ENCODE measurements around the gene MED23.
"Not testable (repeated sequence)": the region's sequence is repeated elsewhere in the genome, so short reads cannot be mapped to it uniquely, and the experiment has no call there.

The MED23 gene

DNA sequence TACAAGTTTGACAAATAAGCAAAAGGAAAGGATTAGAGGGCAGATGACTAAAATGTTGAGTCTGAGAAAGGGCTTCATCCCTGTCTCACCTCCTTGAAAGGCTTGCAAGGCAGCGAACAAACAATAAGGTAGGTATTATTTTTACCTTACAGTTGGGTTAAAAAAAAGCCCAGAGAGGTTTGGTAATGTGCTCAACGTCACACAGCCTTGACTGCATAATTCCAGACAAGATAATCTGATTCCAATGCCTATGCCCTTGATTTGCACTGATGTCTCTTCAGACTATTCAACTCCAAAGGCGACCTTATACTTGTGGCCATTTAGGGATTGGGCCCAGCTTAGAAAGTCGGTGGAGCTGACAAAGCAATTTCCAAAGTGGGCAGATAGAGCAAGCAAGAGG lies 53.4 kb downstream of the MED23 start:
- DNase-seq (ENCODE audit: low read depth), result no peak

DNA sequence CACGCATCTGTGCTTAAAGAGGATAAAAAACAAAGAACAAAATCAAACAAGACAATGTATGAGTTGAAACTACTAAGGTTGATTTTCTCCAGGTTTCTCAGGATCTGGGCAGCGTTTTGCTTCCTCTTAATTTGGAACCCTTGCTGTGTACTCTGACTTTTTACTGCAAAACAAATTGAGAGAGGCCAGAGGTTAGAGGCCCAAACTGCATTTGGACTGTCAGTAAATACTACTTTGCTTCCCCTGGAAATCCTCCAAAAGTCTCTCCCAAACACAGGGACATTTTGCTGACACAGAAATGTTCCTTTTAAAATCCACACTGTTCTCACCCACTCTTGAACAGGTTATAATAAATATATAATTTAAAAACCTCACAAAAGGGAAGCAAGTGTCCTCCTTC lies 53.9 kb downstream of the MED23 start:
- DNase-seq (ENCODE audit: low read depth), result no peak

DNA sequence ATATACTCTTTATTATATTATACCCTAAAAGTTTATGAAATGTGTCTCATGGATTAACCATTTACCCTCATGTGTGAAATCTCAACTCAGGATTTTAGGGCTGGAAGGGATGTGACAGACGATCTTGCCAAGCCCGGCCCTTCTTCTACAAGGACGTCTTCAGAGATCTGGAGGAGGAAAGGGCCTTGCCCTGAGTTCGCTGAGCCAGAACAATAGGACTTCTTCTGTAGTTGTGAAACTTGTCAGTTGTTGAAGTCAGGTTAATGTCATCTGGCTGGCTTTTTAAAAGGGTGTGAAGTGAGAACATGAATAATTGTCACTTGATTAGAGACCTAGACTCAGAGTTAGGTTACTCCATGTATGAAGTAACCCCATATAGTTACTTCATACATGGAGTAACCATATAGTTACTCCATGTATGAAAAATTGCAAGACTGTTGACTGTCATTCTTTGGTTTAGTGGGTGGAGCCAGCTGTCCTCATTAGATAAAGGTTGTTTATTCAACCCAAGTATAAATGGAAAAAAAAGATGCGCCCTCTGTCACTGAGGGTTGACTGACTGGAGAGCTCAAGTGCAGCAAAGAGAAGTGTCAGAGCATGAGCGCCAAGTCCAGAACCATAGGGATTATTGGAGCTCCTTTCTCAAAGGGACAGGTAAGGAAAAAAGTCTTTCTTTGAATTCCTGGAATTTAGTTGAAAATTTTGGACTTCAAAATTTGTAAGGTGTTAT lies 55.2 kb downstream of the MED23 start, which contains the start of gene ARG1:
Gene ARG1, plus strand, starts transcription at position 541 of the 730 bp plus-strand sequence. Its CDS starts 57 bp downstream, at position 598.
- DNase-seq (ENCODE audit: low read depth), result no peak

DNA sequence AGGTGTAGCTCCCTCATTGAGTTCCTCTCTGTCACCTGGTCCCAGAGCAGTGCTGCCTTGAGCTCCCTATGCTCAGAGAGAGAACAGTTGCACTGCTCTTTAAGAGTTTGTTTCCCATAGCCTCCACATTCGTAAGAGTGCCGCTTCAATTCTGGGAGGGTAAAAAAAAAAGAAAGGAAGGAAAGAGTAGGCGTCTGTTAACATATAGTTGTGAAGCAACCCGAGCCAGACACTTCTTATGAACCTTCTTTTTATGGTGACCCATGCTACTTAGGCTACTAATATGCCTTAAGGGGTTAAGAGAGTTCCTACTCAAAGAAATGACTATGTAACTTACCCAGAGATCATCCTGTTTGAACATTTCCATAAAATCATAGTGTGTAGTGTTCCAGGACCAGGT lies 59.3 kb downstream of the MED23 start:
- DNase-seq (ENCODE audit: low read depth), result no peak

DNA sequence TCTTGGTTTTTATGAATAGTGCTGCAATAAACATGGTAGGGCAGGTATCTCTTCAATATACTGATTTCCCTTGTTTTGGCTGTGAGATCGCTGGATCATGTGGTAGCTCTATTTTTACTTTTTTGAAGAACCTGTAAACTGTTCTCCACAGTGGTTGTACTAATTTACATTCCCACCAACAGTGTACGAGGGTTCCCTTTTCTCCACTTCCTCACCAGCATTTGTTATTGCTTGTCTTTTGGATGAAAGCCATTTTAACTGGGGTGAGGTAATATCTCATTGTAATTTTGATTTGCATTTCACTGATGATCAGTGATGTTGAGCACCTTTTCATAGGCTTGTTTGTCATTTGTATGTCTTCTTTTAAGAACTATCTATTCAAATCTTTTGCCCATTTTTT lies 63.0 kb downstream of the MED23 start:
- DNase-seq (ENCODE audit: low read depth), result no peak

DNA sequence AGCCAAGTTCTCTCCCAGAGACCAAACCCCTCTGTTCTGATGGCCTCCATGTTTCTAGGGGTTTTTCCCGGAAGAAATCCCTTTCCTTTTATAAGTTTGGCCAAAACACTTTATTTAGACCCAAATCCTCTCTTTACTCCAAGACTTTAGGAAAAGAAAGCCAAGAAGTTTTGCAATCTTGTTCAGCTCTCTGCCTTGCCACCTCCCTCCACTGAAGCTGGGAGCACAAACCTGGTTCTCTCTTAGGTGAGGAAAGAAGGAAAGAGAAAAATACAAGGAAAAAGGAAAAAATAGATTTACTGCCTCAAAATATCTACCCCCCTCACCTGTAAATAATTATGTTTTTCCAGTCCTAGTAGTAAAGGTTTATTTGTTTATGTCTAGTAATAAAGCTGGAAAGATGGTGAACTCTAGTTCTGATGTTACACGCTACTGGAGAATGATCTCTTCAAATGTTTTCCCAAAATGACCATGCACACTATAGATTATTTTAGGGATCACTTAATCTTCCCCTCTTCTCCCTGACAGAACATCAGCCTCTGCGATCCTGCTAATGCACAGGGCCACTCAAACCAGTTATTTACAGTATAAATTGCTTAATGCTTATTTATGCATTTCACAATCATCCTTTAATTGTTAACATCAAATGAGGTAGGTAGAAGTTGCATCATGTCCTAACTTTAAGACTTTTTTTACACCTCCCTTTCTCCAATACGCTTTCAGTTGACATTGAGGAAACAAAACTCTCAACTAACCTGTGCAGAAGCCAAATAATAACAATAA lies 65.9 kb downstream of the MED23 start:
- no peak for DNase-seq (ENCODE audit: low read depth)

DNA sequence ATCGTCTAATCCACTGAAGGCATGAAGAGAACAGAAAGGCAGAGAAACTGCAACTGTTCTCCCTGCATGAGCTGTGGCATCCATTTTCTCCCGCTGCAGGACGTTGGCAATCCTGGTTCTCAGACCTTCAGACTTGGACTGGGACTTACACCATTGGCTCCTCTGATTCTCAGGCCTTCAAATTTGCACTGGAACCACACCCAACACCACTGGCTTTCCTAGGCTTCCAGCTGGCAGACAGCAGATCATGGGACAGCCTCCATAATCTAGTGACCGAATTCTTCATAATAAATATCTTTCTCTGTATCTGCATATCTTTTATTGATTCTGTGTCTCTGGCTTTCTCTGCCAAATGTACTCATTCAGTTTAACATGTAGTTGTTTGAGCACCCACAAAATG lies 69.1 kb downstream of the MED23 start:
- DNase-seq (ENCODE audit: low read depth), result no peak

DNA sequence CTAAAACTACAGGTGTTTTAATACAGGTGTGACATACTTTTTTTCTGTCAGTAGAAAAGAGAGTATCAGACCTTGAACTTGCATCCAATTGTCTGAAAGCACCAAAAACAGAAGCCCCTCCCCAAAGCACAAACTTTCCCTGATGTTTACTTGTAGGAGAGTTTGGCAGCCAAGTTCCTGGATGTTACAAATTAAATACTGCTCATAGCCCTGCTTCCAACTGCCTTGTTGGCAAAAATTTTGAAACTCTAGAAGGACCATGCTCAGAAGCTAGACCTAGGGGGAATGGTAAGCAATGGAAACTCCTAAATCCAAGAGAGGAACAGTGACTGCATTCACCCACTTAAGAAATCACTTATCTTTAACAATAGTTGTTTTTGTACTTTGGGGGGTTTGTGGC lies 72.0 kb downstream of the MED23 start:
- no peak for DNase-seq (ENCODE audit: low read depth)

DNA sequence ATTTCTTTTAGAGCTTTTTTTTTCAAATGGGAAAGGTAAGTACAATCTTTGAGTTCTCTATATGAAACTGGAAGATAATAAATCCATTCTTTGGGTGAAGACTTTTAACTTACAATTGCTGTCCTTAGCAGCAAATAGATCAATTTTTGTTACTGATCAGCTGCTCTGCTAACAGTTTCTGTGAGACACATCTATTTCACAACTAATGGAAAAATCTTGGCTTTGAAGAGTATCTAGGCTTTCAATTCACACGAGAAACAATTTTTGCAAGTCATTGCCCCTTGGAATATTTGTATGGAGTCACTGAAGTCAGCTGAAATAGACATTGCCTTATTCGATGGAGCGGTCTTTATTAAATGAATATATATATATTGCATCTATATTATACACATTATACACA lies 75.5 kb downstream of the MED23 start:
- no peak for DNase-seq (ENCODE audit: low read depth)

DNA sequence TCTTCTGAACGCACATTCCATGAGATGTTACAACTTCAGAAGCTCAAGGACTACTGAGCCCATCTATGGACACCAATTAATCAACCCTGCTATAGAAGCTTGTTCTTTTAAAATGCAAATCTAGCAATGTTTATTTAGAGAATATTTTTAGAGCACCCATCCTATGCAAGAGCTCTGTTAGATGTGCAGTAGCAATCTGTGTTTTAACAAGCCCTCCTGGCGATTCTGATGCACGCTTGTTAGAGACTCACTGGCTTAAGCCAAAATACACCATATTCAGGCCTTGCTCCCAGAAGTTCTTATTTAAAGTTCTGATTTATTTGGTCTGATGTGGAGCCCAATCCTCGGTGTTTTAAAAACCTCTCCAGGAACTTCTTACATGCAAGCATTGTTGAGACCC lies 76.1 kb downstream of the MED23 start:
- no peak for DNase-seq (ENCODE audit: low read depth)

DNA sequence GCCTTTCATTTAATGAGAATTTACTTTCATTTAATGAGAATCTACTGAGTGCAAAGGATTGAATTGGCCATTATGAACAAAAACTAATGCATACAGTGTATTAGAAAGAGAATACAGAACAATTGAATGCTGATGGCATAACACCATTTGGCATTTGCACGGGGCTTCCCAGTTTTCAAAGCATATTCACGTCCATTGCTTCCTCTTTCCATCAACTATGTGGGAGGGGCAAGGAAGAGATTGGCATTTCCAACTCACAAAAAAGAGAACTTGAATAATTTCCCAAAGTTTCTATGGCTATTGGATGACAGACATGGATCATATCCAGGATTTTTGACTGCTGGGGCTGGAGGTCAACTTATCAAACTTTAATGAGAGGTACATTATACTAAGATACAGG lies 78.2 kb downstream of the MED23 start:
- DNase-seq (ENCODE audit: low read depth), result no peak

DNA sequence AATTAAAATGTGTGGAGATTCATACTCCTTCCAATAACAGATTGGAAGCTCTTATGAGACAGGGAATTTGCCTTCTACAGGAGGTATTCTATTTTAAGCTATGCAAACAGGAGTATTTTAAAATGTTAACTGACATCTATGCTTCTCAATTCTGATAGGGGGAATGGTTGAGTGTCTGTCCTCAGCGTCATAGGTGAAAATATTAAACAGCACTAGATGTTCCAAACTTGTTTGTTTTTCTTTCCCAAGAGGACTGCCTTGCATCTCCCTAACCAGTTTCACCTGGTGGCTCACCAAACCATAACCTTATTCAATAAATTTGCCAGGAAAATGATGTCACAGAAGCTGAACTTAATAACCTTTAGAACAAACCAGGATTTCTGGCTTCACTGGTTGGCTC lies 79.6 kb downstream of the MED23 start:
- no peak for DNase-seq (ENCODE audit: low read depth)

DNA sequence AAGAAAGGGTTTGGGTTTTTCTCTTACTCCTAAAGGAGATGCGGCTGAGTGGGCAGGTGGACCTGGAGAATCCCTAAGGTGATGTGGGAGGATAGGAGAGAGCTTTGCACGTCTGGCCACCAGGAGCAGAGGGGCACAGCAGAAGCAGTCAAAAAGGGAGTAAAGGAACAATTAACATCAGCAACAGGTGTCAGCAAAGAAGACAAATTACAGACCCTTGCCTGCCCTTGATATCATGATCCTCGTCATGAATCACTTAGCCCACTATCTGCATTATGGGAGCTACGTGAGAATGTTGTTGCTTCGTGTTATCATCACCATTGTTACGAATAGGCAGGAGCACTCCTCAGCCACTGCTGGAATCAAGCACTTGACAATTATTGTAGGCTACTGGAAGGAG lies 80.6 kb downstream of the MED23 start:
- DNase-seq (ENCODE audit: low read depth), result no peak

DNA sequence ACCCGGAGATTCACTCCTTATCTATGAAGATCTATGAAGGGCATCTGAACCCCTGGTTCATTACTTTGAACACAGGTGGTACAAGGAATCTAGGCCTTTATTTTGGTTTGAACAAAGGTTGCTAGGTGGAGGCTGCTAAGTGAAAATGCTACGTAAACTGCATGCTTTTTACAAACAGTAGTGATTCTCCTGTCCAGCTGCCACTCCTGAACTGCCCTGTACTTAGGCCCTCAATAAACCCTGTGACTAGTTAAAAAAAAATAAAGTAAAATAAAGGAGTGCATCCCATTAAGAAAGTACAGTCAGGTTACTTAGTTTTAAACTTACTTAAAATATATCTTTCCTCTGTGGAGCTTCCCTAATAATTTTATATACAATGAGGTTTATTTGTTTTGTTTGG lies 82.7 kb downstream of the MED23 start:
- no peak for DNase-seq (ENCODE audit: low read depth)

DNA sequence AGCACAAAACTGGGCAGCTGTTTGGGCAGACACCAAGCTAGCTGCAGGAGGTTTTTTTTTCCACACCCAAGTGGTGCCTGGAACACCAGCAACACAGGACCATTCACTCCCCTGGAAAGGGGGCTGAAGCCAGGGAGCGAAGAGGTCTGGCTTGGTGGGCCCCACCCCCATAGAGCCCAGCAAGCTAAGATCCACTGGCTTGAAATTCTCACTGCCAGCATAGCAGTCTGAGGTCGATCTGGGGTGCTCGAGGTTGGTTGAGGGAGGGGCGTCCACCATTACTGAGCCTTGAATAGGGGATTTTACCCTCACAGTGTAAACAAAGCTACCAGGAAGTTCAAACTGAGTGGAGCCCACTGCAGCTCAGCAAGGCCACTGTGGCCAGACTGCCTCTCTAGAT lies 89.4 kb downstream of the MED23 start:
- not testable (repeated sequence) for DNase-seq (ENCODE audit: low read depth)

DNA sequence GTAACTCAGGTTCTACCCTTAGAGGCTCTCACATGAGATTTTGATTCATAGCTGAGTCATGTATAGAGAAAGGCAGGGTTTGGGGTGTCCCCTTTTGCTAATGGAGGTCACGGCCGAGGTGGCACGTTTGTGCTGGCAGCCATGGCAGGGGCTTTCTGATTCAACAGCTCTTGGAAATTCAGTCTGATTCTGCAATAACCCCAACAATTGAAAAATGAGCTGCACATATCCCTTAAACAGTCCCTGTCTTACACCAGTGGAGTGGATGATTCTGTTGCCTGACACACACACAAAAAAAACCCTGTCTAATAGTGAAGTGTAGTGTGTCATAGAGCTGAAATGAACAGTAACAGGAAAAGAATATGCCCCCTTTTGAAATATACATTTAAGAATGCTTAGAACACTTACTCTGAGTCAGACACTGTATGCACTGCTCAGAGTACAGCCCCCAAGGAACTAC lies 95.4 kb downstream of the MED23 start:
- no peak for DNase-seq (ENCODE audit: low read depth)

DNA sequence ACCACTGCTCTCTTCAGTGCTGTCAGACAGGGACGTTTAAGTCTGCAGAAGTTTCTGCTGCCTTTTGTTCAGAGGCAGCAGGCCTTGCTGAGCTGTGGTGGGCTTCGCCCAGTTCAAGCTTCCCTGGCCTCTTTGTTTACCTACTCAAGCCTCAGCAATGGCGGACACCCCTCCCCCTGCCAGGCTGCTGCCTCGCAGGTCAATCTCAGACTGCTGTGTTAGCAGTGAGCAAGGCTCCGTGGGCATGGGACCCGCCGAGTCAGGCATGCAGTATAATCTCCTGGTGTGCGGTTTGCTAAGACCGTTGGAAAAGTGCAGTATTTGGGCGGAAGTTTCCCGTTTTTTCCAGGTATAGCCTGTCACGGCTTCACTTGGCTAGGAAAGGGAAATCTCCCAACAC lies 96.4 kb downstream of the MED23 start:
- DNase-seq (ENCODE audit: low read depth), result not testable (repeated sequence)

DNA sequence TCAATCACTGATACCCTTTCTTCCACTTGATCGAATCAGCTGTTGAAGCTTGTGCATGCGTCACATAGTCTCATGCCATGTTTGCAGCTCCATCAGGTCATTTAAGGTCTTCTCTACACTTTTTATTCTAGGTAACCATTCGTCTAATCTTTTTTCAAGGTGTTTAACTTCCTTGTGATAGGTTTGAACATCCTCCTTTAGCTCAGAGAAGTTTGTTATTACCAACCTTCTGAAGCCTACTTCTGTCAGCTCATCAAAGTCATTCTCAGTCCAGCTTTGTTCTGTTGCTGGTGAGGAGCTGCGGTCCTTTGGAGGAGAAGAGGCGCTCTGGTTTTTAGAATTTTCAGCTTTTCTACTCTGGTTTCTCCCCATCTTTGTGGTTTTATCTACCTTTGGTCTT lies 97.1 kb downstream of the MED23 start:
- DNase-seq (ENCODE audit: low read depth), result not testable (repeated sequence)

DNA sequence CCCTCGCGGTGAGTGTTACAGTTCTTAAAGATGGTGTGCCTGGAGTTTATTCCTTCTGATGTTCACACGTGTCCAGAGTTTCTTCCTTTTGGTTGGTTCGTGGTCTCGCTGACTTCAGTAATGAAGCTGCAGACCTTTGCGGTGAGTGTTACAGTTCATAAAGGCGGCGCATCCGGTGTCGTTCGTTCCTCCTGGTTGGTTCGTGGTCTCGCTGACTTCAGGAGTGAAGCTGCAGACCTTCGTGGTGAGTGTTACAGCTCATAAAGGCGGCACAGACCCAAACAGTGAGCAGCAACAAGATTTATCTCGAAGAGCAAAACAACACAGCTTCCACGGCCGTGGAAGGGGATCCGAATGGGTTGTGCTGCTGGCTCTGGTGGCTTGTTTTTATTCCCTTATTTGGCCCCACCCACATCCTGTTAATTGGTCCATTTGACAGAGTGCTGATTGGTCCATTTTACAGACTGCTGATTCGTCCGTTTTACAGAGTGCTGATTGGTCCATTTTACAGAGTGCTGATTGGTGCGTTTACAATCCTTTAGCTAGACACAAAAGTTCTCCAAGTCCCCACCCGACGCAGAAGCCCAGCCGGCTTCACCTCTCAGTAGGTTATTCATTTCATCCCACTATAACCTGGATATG lies 103.2 kb downstream of the MED23 start:
- no peak for DNase-seq (ENCODE audit: low read depth)

DNA sequence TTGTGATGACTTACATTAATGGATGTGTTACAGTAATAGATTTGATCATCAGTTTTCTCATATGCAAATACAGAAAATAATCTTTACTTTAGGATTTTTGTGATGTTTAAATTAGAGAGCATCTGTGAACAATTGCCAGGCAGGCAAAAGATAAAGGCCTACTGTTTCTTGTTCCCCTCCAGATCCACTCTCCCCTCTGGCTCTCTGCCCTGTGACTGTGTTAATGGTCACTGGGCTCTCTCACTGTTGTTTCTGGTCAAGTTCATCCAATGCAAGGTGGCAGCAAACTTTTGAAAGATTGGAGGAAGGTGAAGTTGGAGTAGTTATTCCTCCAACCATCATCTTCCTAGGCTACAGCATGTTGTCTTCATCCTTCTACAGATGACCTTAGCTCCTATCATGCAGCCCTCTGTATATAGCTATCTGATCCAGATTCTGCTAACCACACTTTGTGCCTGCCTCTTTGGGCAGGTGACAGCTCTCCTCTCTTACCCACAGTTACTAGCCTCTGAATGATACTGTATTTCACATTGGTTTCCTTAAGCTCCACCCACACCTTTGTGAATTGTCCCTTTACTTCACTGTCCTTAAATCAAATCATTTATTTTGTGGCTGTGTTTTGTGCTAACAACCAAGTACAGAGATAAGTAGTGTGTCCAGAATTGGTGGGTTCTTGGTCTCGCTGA lies 103.9 kb downstream of the MED23 start:
- DNase-seq (ENCODE audit: low read depth), result no peak
